K562 (cell line): Measurements from ENCODE around the gene HMBS.

Source experiments
- EZH2 ChIP-seq: IDR thresholded peaks from 2 replicates; pipeline ENCODE4 v1.6.1; 2012; ENCODE audit warnings: low read depth, mild to moderate bottlenecking, inconsistent platforms, low read length, borderline replicate concordance
- HMBOX1 ChIP-seq: sonication (generic); IDR thresholded peaks from 2 replicates; pipeline ENCODE4 v1.6.1; 2016
- MLLT1 ChIP-seq, 2 experiments: fragments of 450-650 bp; IDR thresholded peaks; 2 replicates each; pipeline ENCODE4 v1.6.1; 2016
- POLR2A ChIP-seq: fragments of 450-650 bp; conservative IDR thresholded peaks from 2 replicates; pipeline ENCODE4 v1.6.1; 2016
- YY1 ChIP-seq, 3 experiments: IDR thresholded peaks; 2 replicates each; pipeline ENCODE4 v1.6.1; 2011; ENCODE audit warnings: low read length in 2 of 3, mild to moderate bottlenecking in 2 of 3, moderate library complexity in 2 of 3, borderline replicate concordance in 1 of 3, control low read depth in 1 of 3, low read depth in 1 of 3; ENCODE audit not compliant: insufficient read depth in 3 of 3, insufficient replicate concordance in 2 of 3, control insufficient read depth in 1 of 3, insufficient read length in 1 of 3; ENCODE audit errors: extremely low read depth in 1 of 3
- ZSCAN29 ChIP-seq: fragments of 450-650 bp; IDR thresholded peaks from 2 replicates; pipeline ENCODE4 v1.6.1; 2017

- TF ChIP-seq POLR2A, result no peak
- TF ChIP-seq EZH2, result no peak
- TF ChIP-seq ZSCAN29, result no peak
- no peak for TF ChIP-seq MLLT1 (IDR thresholded peaks at IDR 0.05)
- TF ChIP-seq HMBOX1, result no peak
- no peak for TF ChIP-seq YY1 (IDR thresholded peaks at IDR 0.05; ENCODE audit: borderline replicate concordance in 1 of 3, control insufficient read depth in 1 of 3, extremely low read depth in 1 of 3, insufficient read depth in 3 of 3, insufficient read length in 1 of 3, insufficient replicate concordance in 2 of 3, low read depth in 1 of 3, low read length in 2 of 3)
These were observed 37.1 kb downstream of the HMBS start for GRCh38 chr11:119121811-119122124.
